Activated CD8-positive, alpha-beta memory T cell treated with anti-CD3 and anti-CD28 coated beads, Interleukin-2, amount 50 U/mL, for 1 hour (primary cell): ENCODE results near the gene LEO1.
"Not testable (repeated sequence)": the region's sequence is repeated elsewhere in the genome, so short reads cannot be mapped to it uniquely, and the experiment has no call there.

Experiments used
- DNase-seq: peaks from one replicate; pipeline ENCODE4 v3.0.0-alpha.2; 2020; ENCODE audit errors: extremely low read depth

The LEO1 gene

GRCh38 chr15:52003710-52004109, 32.1 kb upstream of the LEO1 start:
- no peak for DNase-seq

- not testable (repeated sequence) for DNase-seq
Measured at GRCh38 chr15:52003089-52003488, 31.5 kb upstream of the LEO1 start.

GRCh38 chr15:52002351-52002750, 30.8 kb upstream of the LEO1 start:
- no peak for DNase-seq

GRCh38 chr15:51992953-51993352, 21.4 kb upstream of the LEO1 start:
- no peak for DNase-seq

- DNase-seq, result no peak
Measured at GRCh38 chr15:51991141-51991540, 19.6 kb upstream of the LEO1 start.

GRCh38 chr15:51982770-51983103, 11.2 kb upstream of the LEO1 start:
- no peak for DNase-seq

GRCh38 chr15:51982013-51982769, 10.6 kb upstream of the LEO1 start:
- DNase-seq, result peak; percentile 13

GRCh38 chr15:51973775-51974174, 2.2 kb upstream of the LEO1 start:
- no peak for DNase-seq

- no peak for DNase-seq
Measured at GRCh38 chr15:51973220-51973619, 1.6 kb upstream of the LEO1 start.

GRCh38 chr15:51971032-51971374, 575 bp downstream of the LEO1 start:
- DNase-seq, result no peak

GRCh38 chr15:51970132-51970817, 1.3 kb downstream of the LEO1 start:
- no peak for DNase-seq

GRCh38 chr15:51969728-51970127, 1.9 kb downstream of the LEO1 start:
- DNase-seq, result no peak

- no peak for DNase-seq
Measured at GRCh38 chr15:51967583-51967982, 4.0 kb downstream of the LEO1 start.

GRCh38 chr15:51966192-51966591, 5.4 kb downstream of the LEO1 start:
- DNase-seq, result no peak

- no peak for DNase-seq
Measured at GRCh38 chr15:51965691-51966090, 5.9 kb downstream of the LEO1 start.

GRCh38 chr15:51955504-51955903, 16.1 kb downstream of the LEO1 start:
- no peak for DNase-seq

GRCh38 chr15:51952805-51953204, 18.8 kb downstream of the LEO1 start:
- no peak for DNase-seq

- DNase-seq, result no peak
Measured at GRCh38 chr15:51947124-51947523, 24.5 kb downstream of the LEO1 start.

GRCh38 chr15:51939216-51939615, 32.4 kb downstream of the LEO1 start:
- DNase-seq, result no peak

- DNase-seq, result no peak
Measured at GRCh38 chr15:51938286-51938685, 33.3 kb downstream of the LEO1 start.

GRCh38 chr15:51936105-51936478, 35.5 kb downstream of the LEO1 start:
- DNase-seq, result no peak

- DNase-seq, result no peak
Measured at GRCh38 chr15:51935466-51936104, 36.0 kb downstream of the LEO1 start.

GRCh38 chr15:51932161-51932560, 39.4 kb downstream of the LEO1 start:
- DNase-seq, result no peak
